ENCODE measurements around the gene VPS36. TPM values are rescaled to one million over a fixed set of nuclear protein-coding genes. Genes with fewer than 3 reads are reported as not detected.

Gene VPS36
- total and polyA plus RNA-seq, 2 of the 13 experiments (the other 11 are each of a cell fraction or from before 2014, with no cell fraction given), result 17.2 to 22.4 TPM

DNA sequence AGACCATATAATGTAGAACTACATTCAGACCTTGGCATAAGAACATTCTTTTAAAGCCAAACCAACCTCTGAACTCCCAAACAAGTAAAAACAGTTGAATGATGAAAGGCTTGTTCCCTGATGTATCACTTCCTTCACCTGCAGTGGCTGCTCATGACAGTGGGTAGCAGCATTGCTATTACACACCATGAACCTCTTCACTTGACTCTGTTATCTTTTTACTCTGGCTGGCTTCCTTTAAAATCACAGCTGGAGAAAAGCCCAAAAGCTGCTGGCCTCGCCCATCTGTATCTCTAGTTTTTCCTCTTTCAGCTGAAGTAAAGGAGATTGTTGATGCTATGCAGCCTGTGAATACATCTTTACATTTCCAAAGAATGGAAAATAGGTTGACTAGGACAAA, 67.1 kb downstream of the VPS36 start:
- Histone ChIP-seq H3K9ac (ENCODE audit: insufficient read depth, low read depth, low read length) (no peak overlapping the region), H3K4me3 (replicated peaks in 1 of 3; ENCODE audit: insufficient read depth in 1 of 3, low read depth in 2 of 3, low read length in 3 of 3) (no peak overlapping the region), H3K9me3 (ENCODE audit: low read length) (no peaks in the 10 kb centered on the region), H3K27me3 (ENCODE audit: control insufficient read depth in 1 of 2, insufficient read depth in 2 of 2, low read length in 2 of 2) (peaks cover 1 to 35% of the 10 kb centered on the region in 2 experiments; a peak in 3 of 5 replicates), H2AFZ (ENCODE audit: low read length) (no peak overlapping the region), H4K20me1 (ENCODE audit: insufficient read depth, low read length) (no peaks in the 10 kb centered on the region; the same call in 1 of the 2 replicates), H3K79me2 (ENCODE audit: insufficient read depth, low read length) (no peaks in the 10 kb centered on the region), H3K36me3 (replicated peaks in 1 of 2; ENCODE audit: control insufficient read depth in 1 of 2, insufficient read depth in 2 of 2, low read length in 2 of 2) (no peaks in the 10 kb centered on the region), H3K4me1 (ENCODE audit: insufficient read depth, low read length) (no peaks in the 10 kb centered on the region), H3K4me2 (ENCODE audit: low read depth, low read length) (no peak overlapping the region), H3K27ac (ENCODE audit: extremely low read length, insufficient read depth, low read length) (no peak overlapping the region)
- 0% methylated on average over 1 of the region's 1 CpG for WGBS (ENCODE audit: low lambda C conversion rate)
- DNase-seq (ENCODE audit: low spot score), result no peak
- TF ChIP-seq KDM5A (IDR thresholded peaks at IDR 0.05; ENCODE audit: borderline replicate concordance, low read length) (no peak), ZNF281 (CRISPR knock-in tag; IDR thresholded peaks at IDR 0.05; ENCODE audit: borderline replicate concordance) (no peak), ZNF557 (CRISPR knock-in tag; IDR thresholded peaks at IDR 0.05) (no peak)
- in situ Hi-C loops (cut with HindIII; ENCODE audit: extremely low pct_ligation_motif_present, low pct_unique_long_range_greater_than_20kb), result no loop called here
- ChIA-PET POLR2A (no interaction called here), CTCF (ENCODE audit: low intra/inter-chr PET ratio, low total read pairs) (no interaction called here)
- intact Hi-C loops (cut with micrococcal nuclease; ENCODE audit: unreplicated experiment), result no loop called here
- no peak for ATAC-seq
- no peak for FAIRE-seq
- BruUV-seq (replicated peaks), result no TSS peak

DNA sequence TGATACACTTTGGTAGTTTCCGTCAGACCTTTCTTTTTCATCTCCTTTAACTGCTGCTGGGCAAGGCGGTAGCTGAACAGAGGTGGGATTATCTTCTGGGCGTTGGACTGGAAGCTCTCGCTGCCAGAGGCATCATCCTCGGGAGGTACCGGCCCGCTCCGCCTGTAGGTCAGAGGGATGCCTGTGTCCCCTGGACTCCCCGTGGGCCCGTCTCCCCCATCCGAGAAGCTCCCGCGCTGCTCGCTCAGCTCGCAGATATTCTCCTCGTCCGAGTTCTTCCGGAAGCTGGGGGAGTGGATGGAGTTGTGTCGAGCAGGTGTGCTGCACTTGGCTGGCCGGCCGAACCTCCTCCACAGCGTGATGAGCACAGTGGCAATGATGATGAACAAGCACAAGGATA, 72.1 kb downstream of the VPS36 start:
- POLR2A ChIA-PET, result no interaction called here
- DNase-seq (ENCODE audit: low spot score), result no peak
- no peaks in the 10 kb centered on the region for H3K9me3 ChIP-seq (ENCODE audit: low read length)
- WGBS (ENCODE audit: low lambda C conversion rate), result 77% methylated on average over 22 of the region's 22 CpGs
- H3K79me2 ChIP-seq (ENCODE audit: insufficient read depth, low read length), result no peaks in the 10 kb centered on the region
- H3K4me3 ChIP-seq (replicated peaks in 1 of 3; ENCODE audit: insufficient read depth in 1 of 3, low read depth in 2 of 3, low read length in 3 of 3), result no peak overlapping the region
- H3K27me3 ChIP-seq (ENCODE audit: control insufficient read depth in 1 of 2, insufficient read depth in 2 of 2, low read length in 2 of 2), result peaks cover 0 to 39% of the 10 kb centered on the region in 2 experiments; a peak in 2 of 5 replicates
- no peak overlapping the region for H2AFZ ChIP-seq (ENCODE audit: low read length)
- no peaks in the 10 kb centered on the region for H4K20me1 ChIP-seq (ENCODE audit: insufficient read depth, low read length)
- in situ Hi-C loops (cut with HindIII; ENCODE audit: extremely low pct_ligation_motif_present, low pct_unique_long_range_greater_than_20kb) (no loop called here), intact Hi-C loops (cut with micrococcal nuclease; ENCODE audit: unreplicated experiment) (no loop called here)
- no peak for FAIRE-seq
- no TSS peak for BruUV-seq (replicated peaks)
- no peak overlapping the region for H3K9ac ChIP-seq (ENCODE audit: insufficient read depth, low read depth, low read length)
- CTCF ChIA-PET (ENCODE audit: low intra/inter-chr PET ratio, low total read pairs), result no interaction called here
- H3K4me1 ChIP-seq (ENCODE audit: insufficient read depth, low read length), result peaks cover 9% of the 10 kb centered on the region
- no peaks in the 10 kb centered on the region for H3K36me3 ChIP-seq (replicated peaks in 1 of 2; ENCODE audit: control insufficient read depth in 1 of 2, insufficient read depth in 2 of 2, low read length in 2 of 2)
- H3K27ac ChIP-seq (ENCODE audit: extremely low read length, insufficient read depth, low read length), result no peak overlapping the region
- ATAC-seq, result no peak
- no peak overlapping the region for H3K4me2 ChIP-seq (ENCODE audit: low read depth, low read length)
- TF ChIP-seq SNAI1 (CRISPR knock-in tag; IDR thresholded peaks at IDR 0.05; ENCODE audit: borderline replicate concordance) (no peak), ZNF33A (CRISPR knock-in tag; IDR thresholded peaks at IDR 0.05; ENCODE audit: borderline replicate concordance) (no peak), SALL2 (CRISPR knock-in tag; IDR thresholded peaks at IDR 0.05) (no peak), TAF1 (CRISPR knock-in tag; IDR thresholded peaks at IDR 0.05) (no peak), SIX4 (CRISPR knock-in tag; IDR thresholded peaks at IDR 0.05) (no peak), HNRNPUL1 (IDR thresholded peaks at IDR 0.05; ENCODE audit: low read depth, low read length) (no peak), ZMYM4 (CRISPR knock-in tag; IDR thresholded peaks at IDR 0.05) (no peak), NPAS2 (CRISPR knock-in tag; IDR thresholded peaks at IDR 0.05; ENCODE audit: borderline replicate concordance) (no peak)
- TF ChIP-seq, protein P1, sequence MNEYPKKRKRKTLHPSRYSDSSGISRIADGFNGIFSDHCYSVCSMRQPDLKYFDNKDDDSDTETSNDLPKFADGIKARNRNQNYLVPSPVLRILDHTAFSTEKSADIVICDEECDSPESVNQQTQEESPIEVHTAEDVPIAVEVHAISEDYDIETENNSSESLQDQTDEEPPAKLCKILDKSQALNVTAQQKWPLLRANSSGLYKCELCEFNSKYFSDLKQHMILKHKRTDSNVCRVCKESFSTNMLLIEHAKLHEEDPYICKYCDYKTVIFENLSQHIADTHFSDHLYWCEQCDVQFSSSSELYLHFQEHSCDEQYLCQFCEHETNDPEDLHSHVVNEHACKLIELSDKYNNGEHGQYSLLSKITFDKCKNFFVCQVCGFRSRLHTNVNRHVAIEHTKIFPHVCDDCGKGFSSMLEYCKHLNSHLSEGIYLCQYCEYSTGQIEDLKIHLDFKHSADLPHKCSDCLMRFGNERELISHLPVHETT (CRISPR knock-in tag; conservative IDR thresholded peaks at IDR 0.05), result no peak
- TF ChIP-seq, protein P2, sequence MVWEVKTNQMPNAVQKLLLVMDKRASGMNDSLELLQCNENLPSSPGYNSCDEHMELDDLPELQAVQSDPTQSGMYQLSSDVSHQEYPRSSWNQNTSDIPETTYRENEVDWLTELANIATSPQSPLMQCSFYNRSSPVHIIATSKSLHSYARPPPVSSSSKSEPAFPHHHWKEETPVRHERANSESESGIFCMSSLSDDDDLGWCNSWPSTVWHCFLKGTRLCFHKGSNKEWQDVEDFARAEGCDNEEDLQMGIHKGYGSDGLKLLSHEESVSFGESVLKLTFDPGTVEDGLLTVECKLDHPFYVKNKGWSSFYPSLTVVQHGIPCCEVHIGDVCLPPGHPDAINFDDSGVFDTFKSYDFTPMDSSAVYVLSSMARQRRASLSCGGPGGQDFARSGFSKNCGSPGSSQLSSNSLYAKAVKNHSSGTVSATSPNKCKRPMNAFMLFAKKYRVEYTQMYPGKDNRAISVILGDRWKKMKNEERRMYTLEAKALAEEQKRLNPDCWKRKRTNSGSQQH (CRISPR knock-in tag; IDR thresholded peaks at IDR 0.05; ENCODE audit: low read depth), result no peak
- TF ChIP-seq, protein P3, sequence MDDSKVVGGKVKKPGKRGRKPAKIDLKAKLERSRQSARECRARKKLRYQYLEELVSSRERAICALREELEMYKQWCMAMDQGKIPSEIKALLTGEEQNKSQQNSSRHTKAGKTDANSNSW (CRISPR knock-in tag; IDR thresholded peaks at IDR 0.05; ENCODE audit: borderline replicate concordance), result no peak

Data from HepG2 (cell line).